Ascending aorta (tissue), 2 donors: ENCODE data around the gene NDUFB8. TPM values are rescaled to one million over a fixed set of nuclear protein-coding genes. Genes with fewer than 3 reads are reported as not detected.

ENCODE experiments used
- DNase-seq, 2 donors: peaks; one replicate each; pipeline ENCODE4 v3.0.0-alpha.2; 2019; ENCODE audit warnings: low spot score in 2 of 2
- H3K27ac ChIP-seq, 2 donors: fragments of 200-600 bp; sonication (generic); one replicate each; pipeline ENCODE4 v1.5.1; 2016 to 2017; ENCODE audit warnings: mild to moderate bottlenecking in 1 of 2
- H3K27me3 ChIP-seq: fragments of 200-600 bp; sonication (generic); one replicate; pipeline ENCODE4 v1.5.1; 2017
- H3K36me3 ChIP-seq, 2 donors: fragments of 200-600 bp; sonication (generic); one replicate each; pipeline ENCODE4 v1.5.1; 2016
- H3K4me1 ChIP-seq, 2 donors: fragments of 200-600 bp; sonication (generic); one replicate each; pipeline ENCODE4 v1.5.1; 2016 to 2017; ENCODE audit warnings: mild to moderate bottlenecking in 1 of 2
- H3K4me3 ChIP-seq, 2 donors: fragments of 200-600 bp; sonication (generic); one replicate each; pipeline ENCODE4 v1.5.1; 2016 to 2017; ENCODE audit warnings: mild to moderate bottlenecking in 1 of 2
- H3K9me3 ChIP-seq, 2 donors: fragments of 200-600 bp; sonication (generic); one replicate each; pipeline ENCODE4 v1.5.1; 2016
- CTCF ChIP-seq, 3 experiments: fragments of 200-600 bp in 2 of 3; fragments of 450-650 bp in 1 of 3; sonication (generic) in 2 of 3; IDR thresholded peaks; one replicate each; pipeline ENCODE4 v1.5.1; 2016 to 2019; ENCODE audit warnings: antibody characterized with exemption in 3 of 3, mild to moderate bottlenecking in 1 of 3, moderate library complexity in 1 of 3
- intact Hi-C: fragments of 100-400 bp; cut with DNase I; formaldehyde crosslinking; loops from one replicate; pipeline ENCODE4 v1.15.1; 2023
- total RNA-seq: library from RNA; depleted of rRNA; stranded (reverse); fragments of >200 nt; gene quantifications from one replicate; pipeline ENCODE4 v1.1.0, GENCODE V29; 2016

NDUFB8 gene
- total RNA-seq, 1 donor from 2014 or later = 71.1 TPM

DNA sequence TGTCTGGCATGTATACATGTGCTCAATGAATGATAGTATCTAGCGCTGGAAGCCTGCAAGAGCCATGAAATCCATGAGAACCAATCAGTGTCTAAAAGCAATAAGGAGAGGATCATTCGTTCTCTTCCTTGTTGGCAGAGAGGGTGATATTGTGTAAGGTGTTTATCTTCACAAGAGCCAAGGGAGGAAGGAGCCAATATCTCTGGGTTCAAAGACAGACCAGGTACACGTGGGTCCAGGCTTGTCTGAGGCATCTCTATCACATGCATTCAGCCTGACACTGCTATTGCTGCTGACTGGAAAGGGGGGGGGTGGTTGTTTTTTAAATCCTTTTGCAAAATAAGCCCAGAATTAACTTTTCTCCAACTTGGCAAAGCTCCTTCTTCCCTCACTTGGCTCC lies 14.1 kb downstream of the NDUFB8 start:
- DNase-seq = no peak
- Histone ChIP-seq H3K27ac (no peak overlapping the region), H3K4me1 (no peaks in the 10 kb centered on the region), H3K4me3 (no peak overlapping the region), H3K9me3 (no peaks in the 10 kb centered on the region), H3K36me3 (peaks cover 0 to 9% of the 10 kb centered on the region in 2 donors), H3K27me3 (no peaks in the 10 kb centered on the region)
- no peak for TF ChIP-seq CTCF (IDR thresholded peaks at IDR 0.05)
- intact Hi-C loops = loop anchor here (5.0 kb wide), 1 partner anchor 83 kb away; no protein-coding TSS in a partner anchor

DNA sequence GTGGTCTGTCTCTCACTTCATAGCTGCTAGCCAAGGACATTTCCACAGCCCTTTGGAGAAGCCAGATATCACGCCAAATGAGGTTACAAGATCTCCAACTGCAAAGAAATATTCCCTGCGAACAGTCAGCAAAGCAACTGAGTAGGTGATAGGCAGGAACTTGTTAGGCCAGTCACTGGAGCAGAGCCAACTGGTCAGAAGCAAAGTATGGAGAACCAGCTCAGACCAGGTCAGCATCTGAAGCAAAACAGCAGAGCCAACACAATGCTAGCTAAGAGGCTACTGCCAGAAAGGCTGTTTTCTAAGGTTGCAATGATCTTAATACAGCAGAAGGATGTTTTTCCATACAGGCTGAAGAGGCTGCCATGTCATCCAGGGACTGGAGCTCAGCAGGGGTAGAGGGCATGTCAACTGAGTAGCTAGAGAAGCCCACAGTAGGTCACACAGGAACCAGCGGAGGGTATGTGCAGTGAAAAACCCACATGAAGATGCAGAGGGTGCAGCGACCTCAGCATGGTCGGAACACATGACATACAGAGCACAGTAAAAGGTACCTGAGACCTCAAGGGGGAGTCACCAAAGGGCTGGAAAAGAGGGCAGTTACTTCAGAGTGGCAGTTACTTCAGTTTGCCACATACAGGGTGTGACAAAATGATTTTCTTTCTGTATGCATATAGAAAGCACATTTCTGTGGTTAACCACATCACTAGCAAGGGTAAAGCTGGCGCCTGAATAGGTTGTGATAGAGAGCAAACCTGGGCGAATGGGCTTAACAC lies 18.9 kb downstream of the NDUFB8 start:
- intact Hi-C loops = no loop called here
- Histone ChIP-seq H3K4me3 (no peak overlapping the region), H3K36me3 (peaks cover 7 to 27% of the 10 kb centered on the region in 2 donors), H3K9me3 (no peaks in the 10 kb centered on the region), H3K4me1 (no peaks in the 10 kb centered on the region), H3K27me3 (no peaks in the 10 kb centered on the region), H3K27ac (no peak overlapping the region)
- no peak for TF ChIP-seq CTCF (IDR thresholded peaks at IDR 0.05)
- DNase-seq = no peak

DNA sequence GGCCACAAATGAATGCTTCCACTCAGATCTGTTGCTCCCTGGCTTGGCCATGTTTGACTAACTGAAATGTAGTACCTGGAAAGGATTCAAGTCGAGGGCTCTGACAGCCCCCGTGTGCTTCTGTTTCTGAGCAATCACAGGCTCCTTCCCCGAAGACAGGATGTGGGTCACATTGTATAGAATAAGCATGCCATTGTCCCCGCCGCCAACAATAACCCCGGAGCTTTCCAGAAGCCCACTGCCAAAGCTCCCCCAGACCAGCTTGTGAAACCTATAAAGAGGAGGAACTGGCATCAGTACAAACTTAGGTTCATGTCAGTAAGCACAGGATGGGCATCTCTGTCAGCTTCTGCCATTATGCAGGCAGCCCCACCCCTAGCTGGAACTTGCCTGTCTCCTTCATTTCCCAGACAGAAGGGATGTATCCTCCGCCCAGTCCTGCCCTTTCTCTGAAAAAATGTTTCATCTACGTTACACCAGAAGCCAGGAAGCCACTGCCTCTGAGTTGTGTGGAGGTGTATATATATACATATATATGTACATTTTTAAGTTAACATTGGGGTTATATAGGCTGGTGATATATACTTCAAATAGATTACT lies 20.3 kb downstream of the NDUFB8 start:
- no peak overlapping the region for H3K27ac ChIP-seq
- no peaks in the 10 kb centered on the region for H3K4me1 ChIP-seq
- TF ChIP-seq CTCF (IDR thresholded peaks at IDR 0.05) = no peak
- intact Hi-C loops = no loop called here
- peaks cover 14 to 29% of the 10 kb centered on the region in 2 donors for H3K36me3 ChIP-seq
- DNase-seq = no peak
- no peak overlapping the region for H3K4me3 ChIP-seq
- no peaks in the 10 kb centered on the region for H3K27me3 ChIP-seq
- no peaks in the 10 kb centered on the region for H3K9me3 ChIP-seq

DNA sequence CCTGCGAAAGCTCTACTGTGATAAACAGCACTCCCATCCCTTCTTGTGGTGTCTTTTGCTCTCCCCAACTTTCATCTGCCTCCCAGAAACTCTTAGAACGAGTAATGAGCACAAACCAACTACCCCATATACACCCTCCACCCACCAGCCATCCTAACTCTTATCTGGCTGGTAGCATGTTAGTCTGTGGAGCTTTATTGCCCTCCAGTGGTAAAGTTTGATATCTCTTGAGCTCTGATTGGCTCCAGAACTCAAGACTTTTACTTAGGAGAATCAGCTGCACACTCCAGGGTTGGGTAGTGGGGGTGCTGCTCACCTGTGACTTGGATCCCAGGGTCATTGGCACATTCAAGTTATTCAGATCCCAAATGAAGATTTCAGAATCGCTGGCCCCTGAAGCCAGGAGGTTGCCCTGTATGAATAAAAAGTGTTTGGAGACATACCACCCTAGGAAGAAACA lies 20.9 kb downstream of the NDUFB8 start:
- DNase-seq = no peak
- H3K9me3 ChIP-seq = no peaks in the 10 kb centered on the region
- H3K36me3 ChIP-seq = peaks cover 14 to 29% of the 10 kb centered on the region in 2 donors
- intact Hi-C loops = no loop called here
- peak in 2 of 3 experiments; percentile 13 to 28 for TF ChIP-seq CTCF (IDR thresholded peaks at IDR 0.05)
- H3K27me3 ChIP-seq = no peaks in the 10 kb centered on the region
- no peak overlapping the region for H3K4me3 ChIP-seq
- no peak overlapping the region for H3K27ac ChIP-seq
- H3K4me1 ChIP-seq = no peaks in the 10 kb centered on the region

- Histone ChIP-seq H3K4me3 (no peak overlapping the region), H3K9me3 (no peaks in the 10 kb centered on the region), H3K27me3 (no peaks in the 10 kb centered on the region), H3K36me3 (peaks cover 14 to 29% of the 10 kb centered on the region in 2 donors), H3K27ac (no peak overlapping the region), H3K4me1 (no peaks in the 10 kb centered on the region)
- intact Hi-C loops = no loop called here
- TF ChIP-seq CTCF (IDR thresholded peaks at IDR 0.05) = no peak
- no peak for DNase-seq
These were observed 21.4 kb downstream of the NDUFB8 start for GRCh38 chr10:100508266-100508665.
